ENCODE results near the gene GOLGA8A. TPM values are rescaled to one million over a fixed set of nuclear protein-coding genes. Genes with fewer than 3 reads are reported as not detected.

GOLGA8A gene
- total and polyA plus RNA-seq, 2 donors (not counting 1 experiment from before 2014, with no cell fraction given): 3.3 to 18.1 TPM

- no peak for DNase-seq (ENCODE audit: low read depth in 2 of 2)
- no peak overlapping the region for H3K27ac ChIP-seq (ENCODE audit: insufficient read depth, low read length)
- H3K36me3 ChIP-seq (ENCODE audit: control insufficient read depth, insufficient read depth, low read length): no peaks in the 10 kb centered on the region
- H3K4me2 ChIP-seq (ENCODE audit: extremely low read depth, insufficient read depth, low read length): no peak overlapping the region
- no peaks in the 10 kb centered on the region for H4K20me1 ChIP-seq (ENCODE audit: control insufficient read depth, extremely low read depth, insufficient read depth, low read length)
- no peaks in the 10 kb centered on the region for H3K79me2 ChIP-seq (ENCODE audit: control insufficient read depth, insufficient read depth, low read length)
- no peak overlapping the region for H2AFZ ChIP-seq (ENCODE audit: low read length)
- H3K9ac ChIP-seq (ENCODE audit: insufficient read depth, low read length): no peak overlapping the region
- H3K4me1 ChIP-seq (ENCODE audit: control insufficient read depth, extremely low read depth, insufficient read depth, low read length): no peaks in the 10 kb centered on the region
- no peaks in the 10 kb centered on the region for H3K9me3 ChIP-seq (ENCODE audit: control insufficient read depth, insufficient read depth, low read depth, low read length)
- no peak overlapping the region for H3K4me3 ChIP-seq (replicated peaks in 1 of 4; ENCODE audit: control extremely low read depth in 1 of 4, insufficient read depth in 1 of 4, low read depth in 3 of 4, low read length in 4 of 4)
- H3K27me3 ChIP-seq (ENCODE audit: control insufficient read depth, insufficient read depth, low read length): no peaks in the 10 kb centered on the region
- TF ChIP-seq, protein P1, sequence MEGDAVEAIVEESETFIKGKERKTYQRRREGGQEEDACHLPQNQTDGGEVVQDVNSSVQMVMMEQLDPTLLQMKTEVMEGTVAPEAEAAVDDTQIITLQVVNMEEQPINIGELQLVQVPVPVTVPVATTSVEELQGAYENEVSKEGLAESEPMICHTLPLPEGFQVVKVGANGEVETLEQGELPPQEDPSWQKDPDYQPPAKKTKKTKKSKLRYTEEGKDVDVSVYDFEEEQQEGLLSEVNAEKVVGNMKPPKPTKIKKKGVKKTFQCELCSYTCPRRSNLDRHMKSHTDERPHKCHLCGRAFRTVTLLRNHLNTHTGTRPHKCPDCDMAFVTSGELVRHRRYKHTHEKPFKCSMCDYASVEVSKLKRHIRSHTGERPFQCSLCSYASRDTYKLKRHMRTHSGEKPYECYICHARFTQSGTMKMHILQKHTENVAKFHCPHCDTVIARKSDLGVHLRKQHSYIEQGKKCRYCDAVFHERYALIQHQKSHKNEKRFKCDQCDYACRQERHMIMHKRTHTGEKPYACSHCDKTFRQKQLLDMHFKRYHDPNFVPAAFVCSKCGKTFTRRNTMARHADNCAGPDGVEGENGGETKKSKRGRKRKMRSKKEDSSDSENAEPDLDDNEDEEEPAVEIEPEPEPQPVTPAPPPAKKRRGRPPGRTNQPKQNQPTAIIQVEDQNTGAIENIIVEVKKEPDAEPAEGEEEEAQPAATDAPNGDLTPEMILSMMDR (conservative IDR thresholded peaks at IDR 0.05 in 1 of 2, IDR thresholded peaks at IDR 0.05 in 1 of 2; ENCODE audit: low read depth in 1 of 2, low read length in 2 of 2): no peak
- TF ChIP-seq EZH2 (IDR thresholded peaks at IDR 0.05; ENCODE audit: low read length, missing control alignments): no peak
These were observed 19.1 kb upstream of the GOLGA8A start for GRCh38 chr15:34456658-34457057.

DNA sequence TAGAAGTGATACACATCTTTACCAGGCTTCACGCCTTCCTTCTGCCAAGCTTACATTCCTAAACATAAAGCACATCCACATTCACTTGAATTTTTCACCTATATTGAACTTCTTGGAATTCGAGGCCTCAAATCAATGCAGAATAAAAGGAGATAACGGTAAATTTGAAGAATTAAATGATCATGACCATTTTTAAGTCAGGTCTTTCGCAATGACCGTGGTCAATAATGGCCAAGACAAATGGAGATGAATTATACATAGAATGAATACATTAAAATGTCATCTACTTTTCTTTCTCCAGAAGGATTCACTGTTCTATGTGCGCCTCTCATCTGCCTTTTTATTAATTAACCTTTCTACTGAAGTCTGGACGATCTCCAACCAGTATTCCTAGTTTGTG, 5.3 kb upstream of the GOLGA8A start:
- no peaks in the 10 kb centered on the region for H3K36me3 ChIP-seq (ENCODE audit: control insufficient read depth, insufficient read depth, low read length)
- H3K27me3 ChIP-seq (ENCODE audit: control insufficient read depth, insufficient read depth, low read length): no peaks in the 10 kb centered on the region
- no peaks in the 10 kb centered on the region for H3K4me1 ChIP-seq (ENCODE audit: control insufficient read depth, extremely low read depth, insufficient read depth, low read length)
- no peak overlapping the region for H3K4me2 ChIP-seq (ENCODE audit: extremely low read depth, insufficient read depth, low read length)
- no peak overlapping the region for H3K27ac ChIP-seq (ENCODE audit: insufficient read depth, low read length)
- DNase-seq (ENCODE audit: low read depth in 2 of 2): no peak
- no peak overlapping the region for H2AFZ ChIP-seq (ENCODE audit: low read length)
- no peak overlapping the region for H3K9ac ChIP-seq (ENCODE audit: insufficient read depth, low read length)
- no peaks in the 10 kb centered on the region for H3K79me2 ChIP-seq (ENCODE audit: control insufficient read depth, insufficient read depth, low read length)
- H3K9me3 ChIP-seq (ENCODE audit: control insufficient read depth, insufficient read depth, low read depth, low read length): no peaks in the 10 kb centered on the region
- no peak overlapping the region for H3K4me3 ChIP-seq (replicated peaks in 1 of 4; ENCODE audit: control extremely low read depth in 1 of 4, insufficient read depth in 1 of 4, low read depth in 3 of 4, low read length in 4 of 4)
- H4K20me1 ChIP-seq (ENCODE audit: control insufficient read depth, extremely low read depth, insufficient read depth, low read length): no peaks in the 10 kb centered on the region
- TF ChIP-seq, protein P1 (conservative IDR thresholded peaks at IDR 0.05 in 1 of 2, IDR thresholded peaks at IDR 0.05 in 1 of 2; ENCODE audit: low read depth in 1 of 2, low read length in 2 of 2): no peak
- TF ChIP-seq EZH2 (IDR thresholded peaks at IDR 0.05; ENCODE audit: low read length, missing control alignments): no peak

DNA sequence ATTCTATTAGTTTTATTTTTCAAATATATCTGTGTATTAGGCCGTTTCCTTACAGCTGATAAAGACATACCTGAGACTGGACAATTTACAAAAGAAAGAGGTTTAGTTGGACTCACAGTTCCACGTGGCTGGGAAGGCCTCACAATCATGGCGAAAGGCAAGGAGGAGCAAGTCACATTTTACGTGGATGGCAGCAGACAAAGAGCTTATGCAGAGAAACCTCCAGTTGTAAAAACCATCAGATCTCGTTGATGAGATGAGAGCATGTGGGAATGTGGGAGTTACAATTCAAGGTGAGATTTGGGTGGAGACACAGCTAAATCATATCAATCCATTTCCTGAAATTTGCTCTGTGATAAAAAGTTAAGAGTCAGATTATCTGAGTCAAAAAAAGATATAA, 2.3 kb upstream of the GOLGA8A start:
- H3K27me3 ChIP-seq (ENCODE audit: control insufficient read depth, insufficient read depth, low read length): no peaks in the 10 kb centered on the region
- DNase-seq (ENCODE audit: low read depth in 2 of 2): no peak
- no peak overlapping the region for H3K4me2 ChIP-seq (ENCODE audit: extremely low read depth, insufficient read depth, low read length)
- no peak overlapping the region for H3K9ac ChIP-seq (ENCODE audit: insufficient read depth, low read length)
- H3K4me3 ChIP-seq (replicated peaks in 1 of 4; ENCODE audit: control extremely low read depth in 1 of 4, insufficient read depth in 1 of 4, low read depth in 3 of 4, low read length in 4 of 4): no peak overlapping the region
- H3K9me3 ChIP-seq (ENCODE audit: control insufficient read depth, insufficient read depth, low read depth, low read length): no peaks in the 10 kb centered on the region
- H4K20me1 ChIP-seq (ENCODE audit: control insufficient read depth, extremely low read depth, insufficient read depth, low read length): no peaks in the 10 kb centered on the region
- peaks cover 2% of the 10 kb centered on the region for H3K4me1 ChIP-seq (ENCODE audit: control insufficient read depth, extremely low read depth, insufficient read depth, low read length)
- TF ChIP-seq EZH2 (IDR thresholded peaks at IDR 0.05; ENCODE audit: low read length, missing control alignments): no peak
- TF ChIP-seq, protein P1 (conservative IDR thresholded peaks at IDR 0.05 in 1 of 2, IDR thresholded peaks at IDR 0.05 in 1 of 2; ENCODE audit: low read depth in 1 of 2, low read length in 2 of 2): no peak
- H3K36me3 ChIP-seq (ENCODE audit: control insufficient read depth, insufficient read depth, low read length): no peaks in the 10 kb centered on the region
- H2AFZ ChIP-seq (ENCODE audit: low read length): no peak overlapping the region
- peaks cover 5% of the 10 kb centered on the region for H3K79me2 ChIP-seq (ENCODE audit: control insufficient read depth, insufficient read depth, low read length)
- H3K27ac ChIP-seq (ENCODE audit: insufficient read depth, low read length): no peak overlapping the region

Data from fibroblast of lung (primary cell).